ENCODE measurements around the gene GADD45G.

The GADD45G gene

DNA sequence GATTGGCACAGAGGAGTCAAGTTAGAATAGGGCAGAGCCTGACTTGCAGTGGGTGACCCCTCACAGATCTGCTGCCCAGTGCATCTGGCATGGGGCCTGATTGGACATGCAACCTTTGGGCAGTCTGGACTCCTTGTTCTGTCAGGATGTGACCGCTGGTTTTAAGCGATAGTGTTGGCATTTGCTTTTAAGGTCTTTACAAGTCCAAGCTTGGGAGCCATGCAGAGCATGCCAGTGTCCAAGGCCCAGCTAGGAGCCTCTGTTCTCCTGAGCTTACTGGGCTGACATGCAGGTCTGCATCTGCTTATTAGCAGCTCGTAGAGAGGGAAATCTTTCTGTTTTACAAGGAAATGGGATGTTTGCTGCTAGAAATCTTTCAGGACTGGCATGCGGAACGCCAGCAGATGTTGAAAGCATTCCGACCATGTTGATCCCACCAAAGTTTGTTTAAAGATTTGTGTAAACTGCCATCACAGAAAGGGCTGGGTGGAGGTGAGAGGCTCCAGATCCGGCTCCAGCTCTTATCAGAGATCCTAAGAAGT, 27.5 kb downstream of the GADD45G start:
- DNase-seq = no peak

DNA sequence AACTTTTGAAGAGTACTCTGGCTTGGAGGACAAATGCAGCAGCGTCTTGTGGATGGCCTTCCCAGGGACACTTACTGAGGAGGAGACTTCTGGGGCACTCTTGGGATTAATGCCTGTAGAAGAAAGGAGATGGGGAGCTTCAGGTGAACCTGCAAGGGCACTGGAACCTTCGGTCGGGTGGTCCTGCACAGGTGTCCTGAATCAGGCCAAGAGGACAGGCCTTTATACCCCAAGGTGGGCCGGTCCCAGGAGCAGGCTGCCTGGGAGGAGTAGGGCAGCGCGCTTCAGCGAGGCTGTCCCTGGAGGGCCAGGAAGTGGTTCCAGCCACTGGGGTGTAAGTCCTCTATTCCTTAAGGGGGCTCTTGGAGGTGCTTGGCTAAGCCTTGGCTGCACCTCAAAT, 27.9 kb downstream of the GADD45G start:
- no peak for DNase-seq

DNA sequence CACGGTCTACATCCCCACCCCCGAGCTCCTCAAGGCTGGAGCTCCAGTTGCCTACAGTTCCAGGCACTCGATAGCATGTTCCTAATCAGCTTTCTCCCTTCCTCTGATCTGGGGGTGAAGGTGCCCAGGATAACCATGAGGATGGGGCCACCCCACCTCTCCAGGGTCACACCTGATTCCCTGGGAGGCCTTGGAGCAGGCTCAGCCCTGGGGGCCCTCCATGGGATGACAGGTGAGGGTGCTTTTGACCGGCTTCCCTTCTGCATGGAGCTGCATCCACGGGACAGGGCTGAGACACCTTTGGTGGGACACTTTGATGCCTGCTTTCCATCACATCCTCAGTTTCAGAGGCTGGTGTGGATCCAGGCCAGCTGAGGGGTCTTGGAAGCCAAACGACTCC, 28.6 kb downstream of the GADD45G start:
- no peak for DNase-seq

DNA sequence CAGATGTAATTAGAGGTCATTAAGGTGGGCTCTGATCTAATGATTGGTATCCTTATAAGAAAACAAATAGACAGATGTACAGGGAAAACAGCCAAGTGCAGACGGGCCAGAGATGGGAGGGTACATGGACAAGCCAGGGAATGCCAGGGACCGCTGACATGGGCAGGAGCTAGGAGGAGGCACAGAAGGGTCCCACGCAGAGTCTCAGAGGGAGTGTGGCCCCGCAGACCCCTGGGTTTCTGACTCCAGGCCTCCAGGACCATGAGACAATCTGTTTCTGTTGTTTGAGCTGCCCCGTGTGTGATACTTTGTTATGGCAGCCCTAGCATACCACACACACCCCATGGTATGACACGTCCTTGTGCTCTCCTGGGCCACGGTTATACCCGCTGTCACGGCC, 29.1 kb downstream of the GADD45G start:
- DNase-seq = no peak

DNA sequence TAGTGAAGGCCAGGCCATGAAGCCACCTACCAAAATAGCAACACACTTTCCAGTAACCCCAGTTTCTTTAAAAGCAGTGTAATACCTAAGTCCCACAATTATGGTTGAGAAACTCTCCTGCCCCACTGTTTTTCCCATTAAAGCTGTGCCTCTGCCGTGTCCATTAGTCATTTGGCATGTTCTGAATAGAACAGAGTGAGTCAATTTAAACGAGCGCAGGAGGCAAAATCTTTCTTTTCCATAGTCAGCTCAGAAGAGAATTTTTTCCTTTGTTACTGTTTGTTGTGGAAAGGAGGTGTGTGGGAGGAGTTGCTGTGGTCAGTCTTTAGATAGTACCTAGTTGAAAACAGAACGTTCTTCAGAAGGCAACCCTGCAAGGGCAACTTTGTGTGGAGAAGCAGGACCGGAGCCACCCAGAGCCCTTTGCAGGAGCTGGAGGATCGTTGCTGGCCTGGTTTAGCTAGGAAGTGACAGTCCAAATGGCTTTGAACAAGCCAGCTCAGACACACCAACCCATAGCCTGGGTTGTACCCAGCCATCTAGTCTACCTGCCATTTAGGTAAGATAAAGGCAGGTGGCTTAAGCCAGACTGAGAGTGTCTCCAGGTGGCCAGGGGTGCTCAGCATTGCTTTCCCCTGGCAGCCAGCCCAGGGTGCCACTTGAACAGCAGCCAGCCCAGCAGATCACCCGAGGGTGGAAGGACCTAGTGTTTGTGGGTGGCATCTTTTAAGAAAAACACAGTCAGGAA, 30.4 kb downstream of the GADD45G start:
- peak; percentile 87 for DNase-seq

DNA sequence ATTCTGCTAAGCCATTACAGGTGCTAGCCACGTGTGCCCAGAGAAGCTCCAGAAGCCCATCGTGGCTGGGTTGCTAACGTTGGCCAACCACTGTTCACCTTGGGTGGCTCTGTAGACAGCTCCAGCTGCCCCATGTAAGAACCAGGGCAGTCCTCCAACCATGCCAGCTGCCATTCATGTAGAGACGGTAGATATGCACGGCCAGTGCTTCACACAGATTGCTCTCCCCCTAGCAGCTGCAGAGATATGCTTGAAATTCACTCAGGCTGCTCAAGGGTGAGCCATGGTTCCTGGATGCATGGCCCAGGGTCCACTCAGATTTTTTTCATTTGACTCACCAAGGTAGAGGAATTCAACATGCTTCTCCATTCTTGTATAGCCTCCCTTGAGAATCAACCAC, 31.0 kb downstream of the GADD45G start:
- peak; percentile 43 for DNase-seq

DNA sequence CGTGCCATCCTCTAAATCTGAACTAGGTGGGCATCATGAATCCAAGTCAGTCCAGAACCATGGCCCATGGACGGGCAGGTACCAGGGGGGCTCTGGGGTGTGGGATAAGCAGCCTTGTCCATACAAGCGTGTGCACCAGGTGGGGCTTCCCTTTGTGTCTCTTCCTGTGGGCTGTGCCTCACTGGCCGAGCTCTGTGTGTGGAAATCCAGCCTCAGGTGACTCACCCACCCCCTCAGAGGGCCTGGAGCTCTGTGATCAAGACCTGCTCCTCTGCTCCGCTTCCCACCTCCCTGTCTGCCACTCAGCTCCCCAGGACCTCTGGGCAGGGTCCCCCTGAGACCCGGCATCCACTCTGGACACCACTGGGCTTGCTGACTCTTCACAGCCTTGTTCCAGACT, 33.0 kb downstream of the GADD45G start:
- no peak for DNase-seq

DNA sequence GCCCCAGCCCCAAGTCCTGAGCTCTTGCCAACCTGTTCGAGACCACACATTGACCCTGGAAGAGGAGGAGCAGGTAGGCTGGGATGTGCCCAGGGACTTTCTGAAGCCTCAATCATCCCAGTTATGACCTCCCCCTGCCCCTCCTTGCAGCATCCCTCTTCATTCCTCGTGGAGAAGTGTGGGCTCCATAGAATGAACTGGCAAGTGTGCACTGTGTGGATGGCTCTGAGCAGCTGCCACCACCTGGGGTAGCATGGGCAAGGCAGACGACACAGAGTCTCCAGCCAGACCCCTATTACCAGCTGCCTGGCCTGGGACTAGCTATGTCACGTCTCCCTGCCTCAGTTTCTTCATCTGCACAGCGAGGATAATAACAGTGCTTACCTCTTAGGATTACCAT, 33.5 kb downstream of the GADD45G start:
- DNase-seq = no peak

DNA sequence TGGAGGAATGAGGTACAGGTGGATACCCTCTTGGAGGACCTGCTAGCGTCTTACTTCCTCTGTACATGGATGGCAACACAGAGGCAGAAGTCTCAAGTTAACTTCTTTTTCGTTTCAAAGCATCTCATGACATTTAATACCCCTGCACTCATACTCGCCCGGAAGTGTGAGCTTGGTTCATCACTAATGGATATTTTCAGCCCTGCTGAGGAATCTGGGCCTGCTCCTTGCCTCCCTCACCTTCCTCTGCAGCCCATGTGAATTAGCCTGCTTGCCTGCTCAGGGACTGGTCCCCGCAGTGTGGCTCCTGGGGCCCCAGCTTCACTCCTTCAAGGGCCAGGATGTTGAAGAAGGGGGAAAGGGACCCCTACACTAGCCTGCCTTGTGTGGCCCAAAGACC, 34.1 kb downstream of the GADD45G start:
- no peak for DNase-seq

DNA sequence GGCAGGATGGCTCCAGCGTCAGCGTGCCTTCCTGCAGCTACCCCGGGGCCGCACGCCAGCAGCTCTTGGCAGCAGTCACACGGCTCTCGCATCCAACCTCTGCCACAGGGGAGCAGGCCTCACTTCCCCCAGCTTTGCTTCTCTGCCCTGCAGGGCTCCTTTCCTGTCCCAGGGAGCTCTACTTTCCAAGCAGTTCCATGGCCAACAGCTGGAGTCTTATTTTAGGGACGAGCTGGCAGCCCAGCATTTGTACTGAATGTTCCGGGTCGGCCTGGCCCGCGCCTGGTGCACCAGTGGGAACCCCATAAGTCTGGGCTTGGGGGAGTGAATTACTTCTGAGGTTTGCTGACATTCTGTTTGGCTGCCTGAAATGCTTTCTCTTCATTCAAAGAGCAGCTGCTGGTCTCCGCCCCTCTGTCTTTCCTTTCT, 34.6 kb downstream of the GADD45G start:
- DNase-seq = peak; percentile 43

DNA sequence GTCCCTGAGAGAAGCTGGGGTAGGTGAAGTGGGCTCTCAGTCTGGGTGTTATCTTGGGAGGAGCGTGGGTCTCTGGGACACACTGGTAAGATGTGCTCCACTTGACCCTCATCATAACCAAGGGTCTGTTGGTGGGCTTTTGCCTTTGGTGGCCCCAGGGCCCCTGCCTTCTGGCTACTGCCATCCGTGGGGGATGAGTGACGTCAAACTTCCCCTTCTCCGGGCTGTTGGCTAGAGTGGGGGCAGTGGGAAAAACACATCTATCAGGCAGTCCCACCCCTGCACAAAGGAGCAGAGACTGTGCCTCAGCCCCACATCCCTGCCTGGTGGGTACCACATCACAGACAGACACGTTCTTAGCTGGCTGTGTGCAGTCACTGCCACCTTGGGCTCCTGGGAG, 35.1 kb downstream of the GADD45G start:
- no peak for DNase-seq

DNA sequence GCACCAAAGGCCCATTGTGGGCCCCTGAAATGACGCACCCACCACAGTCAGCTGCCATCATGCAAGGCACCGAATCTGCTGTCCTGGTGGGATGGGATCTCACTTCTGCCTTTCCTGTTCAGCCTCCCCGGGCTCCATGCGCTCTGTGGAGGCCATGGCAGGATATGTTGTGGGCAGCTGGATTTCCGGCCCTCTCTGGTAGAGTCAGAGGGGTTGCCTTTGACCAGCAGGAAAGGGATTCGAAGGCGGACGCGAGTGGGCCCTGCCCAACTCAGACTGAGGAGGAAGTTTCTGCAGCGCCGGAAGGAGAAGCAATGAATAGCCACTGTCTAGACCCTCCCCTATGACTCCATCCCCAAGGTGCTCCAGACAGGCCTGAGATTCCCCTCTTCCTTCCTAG, 35.5 kb downstream of the GADD45G start:
- DNase-seq = no peak

DNA sequence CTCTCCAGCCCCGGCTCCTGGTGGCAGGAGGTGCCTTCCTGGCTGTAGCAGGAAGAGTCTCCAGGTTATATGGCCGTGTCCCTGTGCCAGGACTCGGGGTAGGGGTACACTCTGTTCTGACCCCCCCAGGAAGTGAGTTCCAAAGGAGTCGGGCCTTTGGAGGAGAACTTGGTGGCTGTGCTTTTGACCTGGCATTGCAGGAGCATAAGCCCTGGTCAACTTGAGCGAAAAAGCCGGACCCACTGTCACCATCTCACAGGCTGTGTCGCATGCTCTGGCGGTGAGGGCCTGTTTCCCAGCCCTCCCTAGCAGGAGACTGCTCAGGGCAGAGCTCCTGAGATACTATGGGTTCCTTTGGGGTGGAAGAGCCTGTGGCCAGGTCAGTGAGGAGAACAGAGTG, 36.0 kb downstream of the GADD45G start:
- no peak for DNase-seq

DNA sequence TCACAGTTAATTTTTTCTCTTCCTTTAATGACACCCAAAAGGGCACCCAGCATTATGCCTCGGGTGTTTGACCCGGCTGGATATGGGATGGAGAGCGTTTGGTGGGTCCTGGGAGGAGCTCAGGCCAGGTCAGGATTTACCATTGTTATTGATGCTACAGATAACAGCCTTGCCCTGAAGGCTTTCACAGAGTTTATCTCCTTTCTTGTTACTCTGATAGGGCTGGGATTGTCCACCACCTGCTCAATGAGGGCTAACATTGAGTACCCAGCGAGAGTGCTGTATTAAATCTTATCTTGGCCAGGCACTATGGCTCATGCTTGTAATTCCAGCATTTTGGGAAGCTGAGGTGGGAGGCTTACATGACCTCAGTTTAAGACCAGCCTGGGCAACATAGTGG, 37.2 kb downstream of the GADD45G start:
- no peak for DNase-seq

DNA sequence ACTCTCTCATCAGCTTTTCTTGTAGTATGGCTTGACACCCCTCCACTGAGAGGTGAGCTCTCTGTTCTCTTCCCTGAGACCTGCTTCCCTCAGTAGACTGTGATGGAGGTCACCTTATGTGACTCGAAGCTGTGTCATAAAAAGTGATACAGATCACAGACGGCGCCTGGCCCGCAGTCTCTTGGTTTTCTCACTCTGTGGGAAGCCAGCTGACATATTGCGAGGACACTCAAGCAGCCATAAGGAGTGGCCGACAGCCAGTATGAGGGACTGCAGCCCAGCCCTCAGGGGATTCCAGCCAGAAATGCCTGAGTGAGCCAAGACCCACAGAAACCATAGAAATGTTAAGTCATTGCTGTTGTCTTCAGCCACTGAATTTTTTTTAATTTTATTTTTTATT, 38.0 kb downstream of the GADD45G start:
- no peak for DNase-seq

DNA sequence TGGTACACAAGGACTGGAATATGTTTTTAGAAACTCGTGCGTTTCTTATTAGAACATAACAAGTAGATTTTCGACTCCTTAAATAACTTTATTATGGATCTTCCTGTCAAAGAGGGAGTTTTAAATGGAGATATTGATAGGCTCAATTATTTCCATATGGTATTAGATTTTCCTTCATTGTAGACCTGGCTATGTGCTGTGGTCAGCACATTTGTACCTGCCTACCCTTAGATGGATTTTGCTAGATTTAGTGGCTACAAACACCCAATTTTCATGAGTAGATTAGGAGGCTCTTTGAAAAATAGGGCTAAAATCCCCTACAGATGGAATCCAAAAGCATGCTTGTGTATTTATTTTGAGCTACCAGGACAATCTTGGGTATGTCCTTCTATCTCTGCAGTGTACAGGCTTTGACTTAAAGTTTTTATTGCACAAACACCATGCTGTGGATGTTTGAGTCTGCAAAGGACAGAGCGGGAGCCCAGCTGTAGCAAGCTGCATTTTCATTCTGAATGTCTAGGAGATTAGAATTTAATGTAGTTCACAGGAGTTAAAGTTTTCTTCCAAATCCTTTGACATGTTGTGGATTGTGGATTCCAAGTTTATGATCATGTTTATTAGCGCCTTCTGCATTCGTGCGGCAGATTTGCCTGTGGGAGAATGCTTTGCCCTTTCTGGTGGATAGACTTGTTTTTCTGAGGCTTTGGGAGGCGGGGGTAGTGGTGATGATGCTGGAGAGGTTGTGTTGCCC, 41.6 kb downstream of the GADD45G start:
- no peak for DNase-seq

DNA sequence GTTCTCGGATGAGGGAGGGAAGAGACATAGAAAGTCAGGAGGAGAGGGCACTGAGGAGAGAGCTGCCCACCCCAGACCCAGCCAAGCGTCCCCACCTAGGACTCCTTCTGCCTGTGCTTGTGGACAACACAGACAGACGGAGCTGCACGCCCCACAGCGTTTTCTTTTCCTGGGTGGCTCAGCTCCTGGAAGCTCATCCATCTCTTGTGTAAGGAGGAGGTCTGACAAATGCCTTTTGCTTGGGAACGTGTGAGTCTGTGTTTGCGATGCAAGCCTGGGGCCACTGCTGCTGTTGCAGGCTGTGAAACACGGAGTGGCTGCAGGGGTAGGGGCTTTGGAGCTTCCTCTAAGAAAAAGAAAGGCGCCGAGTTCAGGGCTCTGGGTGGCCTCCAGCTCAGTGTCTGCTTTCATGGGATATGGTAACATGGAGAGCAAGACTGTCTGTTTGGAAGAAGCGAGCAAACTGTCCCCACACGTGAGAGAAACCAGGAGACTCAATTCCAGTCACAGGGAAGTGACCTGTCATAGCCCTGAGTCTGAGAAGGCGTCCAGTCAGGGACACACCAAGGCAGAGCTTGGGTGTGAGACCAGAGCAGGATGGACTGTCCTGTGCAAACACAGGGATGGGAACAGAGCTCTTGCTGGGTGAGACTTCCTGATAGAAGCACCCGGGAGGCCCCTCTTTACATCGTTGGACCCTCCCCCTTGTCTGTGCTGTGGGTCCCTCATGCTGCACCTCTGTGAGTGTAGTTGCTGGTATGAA, 42.7 kb downstream of the GADD45G start:
- DNase-seq = no peak

DNA sequence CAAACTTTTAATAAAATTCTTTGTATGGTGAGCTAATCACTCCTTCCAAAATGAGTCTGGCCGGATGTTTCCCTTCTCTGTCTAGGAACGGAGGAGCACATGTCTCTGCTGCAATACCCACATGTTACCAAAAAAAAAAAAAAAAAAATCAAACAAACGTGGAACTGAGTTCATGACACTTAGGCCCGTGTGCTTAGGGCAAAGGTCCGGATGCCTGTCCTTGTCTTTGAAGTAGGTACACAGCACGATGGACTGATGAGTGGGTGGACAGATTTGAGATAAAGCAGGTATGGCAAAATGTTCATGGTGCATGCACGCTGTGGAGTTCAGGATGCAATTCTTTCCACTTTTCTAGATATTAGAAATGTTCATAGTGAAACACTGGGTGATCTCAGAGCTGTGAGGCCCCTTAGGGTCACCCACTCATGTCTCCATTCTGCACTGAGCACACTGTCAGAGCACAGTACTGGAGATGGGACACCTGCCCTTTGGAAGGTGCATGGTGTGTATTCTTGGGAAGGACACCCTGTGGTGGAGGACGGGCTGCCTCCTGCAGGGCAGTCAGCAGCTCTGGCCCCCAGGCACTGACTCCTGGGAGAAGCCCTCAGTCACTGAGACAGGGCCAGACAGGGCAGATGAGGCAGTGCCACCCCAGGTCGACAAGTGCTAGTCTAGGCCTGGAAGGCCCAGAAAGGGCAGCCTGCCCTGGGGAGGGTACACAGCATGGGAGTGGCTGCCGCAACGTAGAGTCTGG, 43.6 kb downstream of the GADD45G start:
- peak; percentile 45 for DNase-seq

DNA sequence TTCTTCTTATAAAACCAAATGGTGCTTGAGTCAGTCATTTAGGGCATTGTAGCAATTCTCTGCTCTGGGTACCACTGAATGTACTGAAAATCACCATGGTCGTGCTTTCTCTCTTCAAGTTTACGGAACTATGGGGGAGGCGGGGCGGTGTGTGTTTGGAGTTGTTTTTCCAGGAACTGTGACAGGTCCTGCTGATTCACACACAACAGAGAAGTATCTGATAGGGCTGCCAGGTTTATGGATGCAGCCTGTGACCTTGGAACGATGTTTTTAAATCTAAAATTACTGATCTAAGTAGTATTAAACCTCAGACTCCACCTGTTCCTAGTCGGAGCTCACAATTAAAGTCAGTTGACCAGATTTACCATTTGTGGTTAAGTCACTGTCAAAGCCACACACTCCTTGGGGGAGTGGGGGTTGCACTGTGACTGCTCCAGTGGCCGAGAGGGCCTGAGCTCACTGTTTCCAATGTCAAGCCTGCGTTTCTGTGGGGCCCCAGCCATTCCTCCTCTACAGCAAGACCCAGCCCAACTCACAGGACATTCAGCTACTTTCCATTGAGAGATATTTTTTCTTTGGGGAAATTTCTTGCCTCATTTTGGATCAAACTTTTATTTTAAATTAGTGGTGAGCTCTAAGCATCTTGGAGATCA, 44.4 kb downstream of the GADD45G start:
- DNase-seq = no peak

DNA sequence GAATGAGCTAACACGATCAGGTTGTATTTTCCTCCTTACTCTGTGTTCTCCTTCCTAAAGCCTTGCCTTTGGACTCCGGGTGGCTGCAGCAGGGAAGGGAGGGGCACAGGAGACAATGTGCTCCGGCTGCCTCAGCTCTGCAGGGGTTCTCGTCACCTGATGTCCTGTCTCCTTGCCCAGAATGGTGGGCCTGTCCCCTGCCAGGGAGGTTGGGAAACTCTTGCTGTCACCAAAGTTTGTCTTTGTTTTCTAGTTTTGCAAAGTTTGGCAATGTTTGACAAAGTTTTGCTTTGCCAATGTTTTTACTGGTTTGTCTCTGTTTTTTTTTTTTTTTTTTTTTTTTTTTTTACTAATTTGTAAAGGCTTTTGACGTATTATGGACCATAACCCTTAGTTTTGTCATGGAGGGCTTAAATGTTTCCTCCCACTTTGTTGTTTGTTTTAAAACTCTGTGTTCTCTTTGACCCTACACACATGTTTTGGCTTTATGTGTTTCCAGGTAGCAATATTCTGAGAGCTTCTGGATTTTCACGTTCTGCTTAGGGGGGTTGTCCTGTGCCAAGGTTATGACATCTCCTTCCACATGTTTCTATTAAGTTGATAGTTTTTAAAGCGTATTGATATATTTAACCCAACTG, 49.3 kb downstream of the GADD45G start:
- DNase-seq = peak; percentile 35

All from NCI-H69 (cell line).